AG09309 (cell line): ENCODE measurements around the gene TEKT5.

ENCODE experiments used
- DNase-seq: peaks from one replicate; pipeline ENCODE4 v3.0.0-alpha.2; 2010; ENCODE audit warnings: low read depth
- H3K4me3 ChIP-seq: 2 replicates; pipeline ENCODE4 v1.5.1; 2011; ENCODE audit warnings: mild to moderate bottlenecking, low read depth, low read length, moderate library complexity; ENCODE audit not compliant: control insufficient read depth
- TF ChIP-seq, protein P1 (sequence below): IDR thresholded peaks from 2 replicates; pipeline ENCODE4 v1.5.1; 2011; ENCODE audit warnings: mild to moderate bottlenecking, low read depth, low read length, inconsistent platforms; ENCODE audit not compliant: insufficient read depth, control insufficient read depth; ENCODE audit errors: missing control alignments

The TEKT5 gene

DNA sequence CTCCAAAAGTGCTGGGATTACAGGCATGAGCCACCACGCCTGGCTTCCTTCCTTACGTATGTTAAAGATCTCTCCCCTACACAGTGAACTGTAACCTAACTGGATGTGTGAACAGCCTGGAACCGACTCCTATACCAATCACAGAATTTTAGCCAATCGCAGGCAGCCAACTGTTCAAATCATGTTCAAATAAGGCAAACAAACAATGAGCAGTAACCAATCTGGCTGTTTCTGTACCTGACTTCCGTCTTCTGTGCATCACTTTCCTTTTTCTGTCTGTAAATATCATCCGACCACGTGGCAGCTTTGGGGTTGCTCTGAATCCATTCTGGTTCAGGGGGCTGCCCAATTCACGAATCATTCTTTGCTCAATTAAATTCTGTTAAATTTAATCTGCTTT lies 27.5 kb downstream of the TEKT5 start:
- TF ChIP-seq, protein P1, sequence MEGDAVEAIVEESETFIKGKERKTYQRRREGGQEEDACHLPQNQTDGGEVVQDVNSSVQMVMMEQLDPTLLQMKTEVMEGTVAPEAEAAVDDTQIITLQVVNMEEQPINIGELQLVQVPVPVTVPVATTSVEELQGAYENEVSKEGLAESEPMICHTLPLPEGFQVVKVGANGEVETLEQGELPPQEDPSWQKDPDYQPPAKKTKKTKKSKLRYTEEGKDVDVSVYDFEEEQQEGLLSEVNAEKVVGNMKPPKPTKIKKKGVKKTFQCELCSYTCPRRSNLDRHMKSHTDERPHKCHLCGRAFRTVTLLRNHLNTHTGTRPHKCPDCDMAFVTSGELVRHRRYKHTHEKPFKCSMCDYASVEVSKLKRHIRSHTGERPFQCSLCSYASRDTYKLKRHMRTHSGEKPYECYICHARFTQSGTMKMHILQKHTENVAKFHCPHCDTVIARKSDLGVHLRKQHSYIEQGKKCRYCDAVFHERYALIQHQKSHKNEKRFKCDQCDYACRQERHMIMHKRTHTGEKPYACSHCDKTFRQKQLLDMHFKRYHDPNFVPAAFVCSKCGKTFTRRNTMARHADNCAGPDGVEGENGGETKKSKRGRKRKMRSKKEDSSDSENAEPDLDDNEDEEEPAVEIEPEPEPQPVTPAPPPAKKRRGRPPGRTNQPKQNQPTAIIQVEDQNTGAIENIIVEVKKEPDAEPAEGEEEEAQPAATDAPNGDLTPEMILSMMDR = no peak
- no peak for DNase-seq
- no peak overlapping the region for H3K4me3 ChIP-seq

DNA sequence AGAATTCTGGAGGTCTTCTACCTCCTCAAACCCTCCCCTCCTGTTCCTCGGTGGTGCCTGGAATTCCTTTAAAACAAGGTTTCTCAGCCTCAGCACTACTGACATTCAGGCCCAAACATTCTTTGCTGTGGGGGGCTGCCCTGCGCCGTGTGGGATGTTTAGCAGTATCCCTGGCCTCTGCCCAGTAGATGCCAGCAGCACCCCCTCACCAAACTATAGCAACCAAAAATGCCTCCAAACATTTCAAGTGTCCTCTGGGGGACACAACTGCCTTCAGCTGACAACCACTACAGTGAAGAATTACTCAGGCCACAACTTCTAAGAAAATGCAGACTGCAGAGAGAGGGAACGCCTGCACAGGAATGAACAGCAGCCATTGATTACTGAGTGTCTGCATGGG lies 28.4 kb downstream of the TEKT5 start:
- DNase-seq = no peak
- TF ChIP-seq, protein P1 = no peak

DNA sequence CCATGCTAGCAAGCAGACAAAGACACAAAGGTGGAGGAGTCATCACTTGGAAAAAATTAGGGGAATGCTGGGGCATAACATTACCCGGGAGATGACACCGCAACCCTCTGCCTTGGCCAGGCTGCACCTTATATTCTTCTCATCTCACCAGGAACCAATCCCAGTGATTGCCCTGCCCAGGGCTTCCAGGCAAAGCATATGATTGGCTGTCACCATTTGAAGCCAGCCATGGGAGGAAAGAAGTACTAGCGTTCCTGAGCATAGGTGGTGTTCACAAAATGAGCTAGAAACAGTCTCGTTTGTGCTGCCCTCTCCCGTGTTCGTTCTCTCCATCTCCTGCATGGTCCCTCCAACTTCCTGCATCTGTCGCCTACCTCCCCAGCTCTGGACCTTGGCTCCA lies 29.6 kb downstream of the TEKT5 start:
- no peak overlapping the region for H3K4me3 ChIP-seq
- TF ChIP-seq, protein P1 = no peak
- DNase-seq = no peak

More for the DNA sequence above, 28.4 kb downstream of the TEKT5 start:
- no peak overlapping the region for H3K4me3 ChIP-seq

DNA sequence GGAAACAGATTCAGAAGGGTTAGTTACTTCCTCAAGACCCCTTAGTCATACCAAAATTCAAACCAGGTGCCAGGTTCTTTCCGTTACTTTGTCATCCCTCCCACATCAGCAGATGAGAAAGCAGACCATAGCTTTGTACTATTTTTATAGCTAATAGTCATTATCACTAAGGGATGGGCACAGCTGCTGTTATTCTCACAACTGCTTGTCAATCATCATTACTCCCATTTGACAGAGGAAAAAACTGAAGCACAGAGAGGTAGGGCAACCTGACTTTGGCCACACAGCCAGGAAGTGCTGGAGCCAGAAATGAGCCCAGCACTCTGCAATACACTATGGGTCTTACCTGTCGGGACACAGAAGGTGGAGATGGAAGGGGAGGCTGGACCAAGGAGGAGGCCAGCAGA lies 30.0 kb downstream of the TEKT5 start:
- TF ChIP-seq, protein P1 = no peak
- H3K4me3 ChIP-seq = no peak overlapping the region
- DNase-seq = no peak

DNA sequence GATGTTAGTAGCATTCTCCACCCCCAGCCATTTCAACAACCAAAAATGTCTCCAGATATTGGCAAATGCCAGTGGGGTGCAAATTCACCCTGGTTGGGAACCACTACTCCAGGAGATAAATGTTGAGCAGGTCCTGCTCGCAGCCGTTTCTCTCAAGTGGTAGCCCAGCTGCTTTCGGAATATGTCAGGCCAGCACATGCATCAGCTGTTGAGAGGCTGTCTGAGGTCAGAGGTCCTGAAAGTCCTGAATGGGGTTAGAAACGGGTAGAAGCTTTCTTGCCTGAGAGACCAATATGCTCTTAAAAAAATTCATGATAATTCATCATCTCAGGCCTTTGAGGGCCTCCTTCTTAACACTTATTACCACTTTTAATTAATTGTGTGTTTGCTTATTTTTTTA lies 31.0 kb downstream of the TEKT5 start:
- H3K4me3 ChIP-seq = no peak overlapping the region
- TF ChIP-seq, protein P1 = no peak
- DNase-seq = no peak

DNA sequence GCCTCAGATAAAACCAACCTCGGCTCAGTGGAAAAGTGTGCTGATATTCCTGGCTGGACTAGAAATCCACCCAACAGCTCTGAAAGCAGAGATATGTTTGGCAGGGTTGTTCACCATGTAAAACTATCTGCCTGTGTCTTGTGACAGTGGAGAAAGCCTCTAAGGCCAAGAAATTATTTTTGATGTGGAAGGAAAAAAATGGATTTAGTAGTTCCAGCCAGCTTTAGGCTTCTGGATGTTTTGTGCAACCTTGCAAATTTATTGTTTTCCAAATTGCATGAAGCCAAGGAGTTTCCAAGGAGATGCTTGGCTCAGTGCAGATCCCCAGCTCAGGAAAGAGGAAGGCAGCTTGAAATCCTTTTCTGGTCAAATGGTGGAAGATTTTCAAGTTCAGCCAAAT lies 31.6 kb downstream of the TEKT5 start:
- TF ChIP-seq, protein P1 = no peak
- H3K4me3 ChIP-seq = no peak overlapping the region
- DNase-seq = no peak

DNA sequence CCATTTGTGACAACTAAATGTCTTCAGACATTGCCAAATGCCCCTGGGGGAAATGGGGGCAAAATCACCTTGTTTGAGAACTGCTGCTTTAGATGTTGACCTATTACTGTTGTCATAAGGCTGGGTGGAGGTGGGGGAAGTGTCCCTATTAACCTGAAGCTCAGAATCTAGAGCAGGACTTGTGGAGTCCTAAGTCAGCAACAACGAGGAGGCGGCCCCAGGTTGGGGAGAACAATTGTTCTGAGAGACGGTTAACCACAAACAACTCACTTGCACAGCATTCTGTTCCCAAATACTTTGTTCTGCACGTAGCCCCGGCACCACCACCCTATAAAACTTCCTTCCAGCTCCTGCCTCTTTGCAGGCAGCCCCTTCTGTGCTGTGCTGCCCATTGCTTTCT lies 32.5 kb downstream of the TEKT5 start:
- no peak for DNase-seq
- TF ChIP-seq, protein P1 = no peak
- no peak overlapping the region for H3K4me3 ChIP-seq
